H54 (cell line): ENCODE results near the gene LYZL2.
A peak's percentile ranks its signal among the peaks of the same experiment; 100 is the strongest.
"Not testable (repeated sequence)": the region's sequence is repeated elsewhere in the genome, so short reads cannot be mapped to it uniquely, and the experiment has no call there.

Experiments used
- DNase-seq: peaks from one replicate; pipeline ENCODE4 v3.0.0; 2011; ENCODE audit warnings: low spot score, mixed read lengths; ENCODE audit not compliant: insufficient read length
- FAIRE-seq: peaks from 3 replicates; lab custom pipeline; 2011; peaks lifted over from hg19 to GRCh38; lab: Jason Lieb, UNC
- POLR2A ChIP-seq: IDR thresholded peaks from 2 replicates; pipeline ENCODE4 v1.6.1; 2011; ENCODE audit warnings: low read depth, mild to moderate bottlenecking, low read length

LYZL2 gene

GRCh38 chr10:30647089-30647488 is 17.5 kb upstream of the LYZL2 start:
- no peak for TF ChIP-seq POLR2A
- no peak for DNase-seq
- FAIRE-seq = no peak

- FAIRE-seq (no peak), DNase-seq (no peak)
- TF ChIP-seq POLR2A = no peak
Measured at GRCh38 chr10:30645340-30645827, 15.8 kb upstream of the LYZL2 start.

- not testable (repeated sequence) for FAIRE-seq, DNase-seq
Measured at GRCh38 chr10:30644408-30644861, 14.9 kb upstream of the LYZL2 start.

- FAIRE-seq, DNase-seq: not testable (repeated sequence)
Measured at GRCh38 chr10:30643557-30644199, 14.1 kb upstream of the LYZL2 start.

GRCh38 chr10:30642856-30643255 is 13.3 kb upstream of the LYZL2 start:
- not testable (repeated sequence) for FAIRE-seq, DNase-seq

DNA sequence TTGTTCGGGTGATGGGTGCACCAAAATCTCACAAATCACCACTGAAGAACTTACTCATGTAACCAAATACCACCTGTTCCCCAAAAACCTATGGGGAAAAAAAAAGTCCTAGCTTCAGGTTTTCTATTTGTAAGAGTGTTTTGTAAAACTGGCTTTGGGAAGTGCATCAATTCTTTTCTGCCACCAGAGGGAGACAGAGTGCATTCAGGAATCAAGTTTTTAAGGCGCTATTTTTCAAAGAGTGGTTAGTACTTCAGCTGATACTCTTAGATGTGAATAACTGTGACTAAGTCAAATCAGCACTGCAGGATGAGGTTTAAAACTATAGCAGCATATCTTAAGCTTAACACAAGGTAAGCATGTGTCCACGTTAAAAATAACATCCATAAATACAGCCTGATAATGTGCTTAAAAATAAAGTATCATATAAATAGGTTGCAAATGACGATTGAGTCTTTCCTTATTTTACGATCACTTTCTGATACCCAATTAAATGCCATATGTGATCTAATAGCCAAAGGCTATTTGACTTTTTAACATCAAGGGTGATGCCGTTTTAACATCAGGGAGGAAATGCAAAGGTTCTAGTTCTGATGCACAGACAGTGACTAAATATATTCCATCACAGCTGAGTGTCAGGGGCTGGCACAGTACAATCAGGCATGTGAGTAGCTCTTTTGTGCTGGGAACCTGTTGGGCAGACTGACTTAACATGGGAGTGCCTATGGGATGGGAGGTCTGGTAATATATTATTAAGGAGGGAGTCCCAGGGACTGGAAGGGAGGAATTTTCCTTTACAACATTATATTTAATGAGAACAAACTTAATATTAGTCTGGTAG is 10.6 kb upstream of the LYZL2 start:
- FAIRE-seq = no peak
- DNase-seq = peak; percentile 18

DNA sequence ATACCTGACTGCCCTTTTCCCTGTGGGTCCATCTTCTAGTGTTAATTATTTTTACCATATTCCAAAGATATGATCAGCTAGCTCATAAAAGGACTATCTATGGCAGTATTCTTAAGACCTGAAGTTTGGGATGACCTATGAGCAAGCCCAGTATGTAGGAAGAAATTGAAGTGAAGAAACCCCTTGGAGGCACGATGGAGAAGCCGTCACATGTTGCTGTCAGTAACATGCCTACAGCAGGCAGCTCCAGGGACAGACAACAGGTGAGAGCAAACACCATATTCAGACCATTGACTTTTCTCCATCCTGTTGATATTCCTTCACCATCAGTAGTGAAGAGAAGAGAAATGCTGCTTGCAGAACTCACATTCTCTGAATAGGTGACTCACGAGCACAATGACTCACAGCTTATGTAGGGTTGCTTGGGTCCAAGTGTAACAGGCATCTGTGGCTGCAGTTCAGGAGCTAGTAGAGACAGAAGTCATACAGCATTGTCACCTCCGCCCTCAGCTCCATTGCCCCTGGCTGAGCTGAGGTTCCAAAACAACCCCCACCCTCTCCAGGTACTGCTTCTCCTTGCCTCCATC is 8.4 kb upstream of the LYZL2 start:
- TF ChIP-seq POLR2A = no peak
- DNase-seq (peak; percentile 69), FAIRE-seq (peak; percentile 95)

More for the DNA sequence above, 10.6 kb upstream of the LYZL2 start:
- TF ChIP-seq POLR2A = no peak

- no peak for TF ChIP-seq POLR2A
- no peak for FAIRE-seq
- DNase-seq = no peak
Measured at GRCh38 chr10:30631188-30631587, 1.6 kb upstream of the LYZL2 start.

GRCh38 chr10:30630571-30630970 is 1.0 kb upstream of the LYZL2 start:
- FAIRE-seq = no peak
- TF ChIP-seq POLR2A = no peak
- DNase-seq = no peak

DNA sequence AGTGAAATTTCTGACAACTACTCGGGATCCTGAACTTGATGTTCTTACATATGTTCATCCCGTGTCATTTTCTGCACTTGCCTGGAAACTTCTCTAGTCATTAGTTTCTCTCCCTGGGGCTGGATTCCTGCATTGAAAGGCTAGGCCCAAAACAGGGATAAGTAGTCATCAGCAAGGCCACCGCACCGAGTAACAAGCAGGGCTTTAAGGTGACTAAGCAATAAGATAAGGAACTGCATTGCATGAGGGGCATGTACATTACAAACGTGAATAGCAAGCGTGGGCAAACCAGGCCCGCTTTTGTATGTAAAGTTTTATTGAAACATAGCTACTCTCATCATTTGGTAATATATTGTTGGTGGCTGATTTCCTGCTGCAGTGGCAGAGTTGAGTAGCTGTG is 977 bp downstream of the LYZL2 start:
- not testable (repeated sequence) for FAIRE-seq, DNase-seq

- not testable (repeated sequence) for FAIRE-seq
Measured at GRCh38 chr10:30626837-30627236, 2.7 kb downstream of the LYZL2 start.

DNA sequence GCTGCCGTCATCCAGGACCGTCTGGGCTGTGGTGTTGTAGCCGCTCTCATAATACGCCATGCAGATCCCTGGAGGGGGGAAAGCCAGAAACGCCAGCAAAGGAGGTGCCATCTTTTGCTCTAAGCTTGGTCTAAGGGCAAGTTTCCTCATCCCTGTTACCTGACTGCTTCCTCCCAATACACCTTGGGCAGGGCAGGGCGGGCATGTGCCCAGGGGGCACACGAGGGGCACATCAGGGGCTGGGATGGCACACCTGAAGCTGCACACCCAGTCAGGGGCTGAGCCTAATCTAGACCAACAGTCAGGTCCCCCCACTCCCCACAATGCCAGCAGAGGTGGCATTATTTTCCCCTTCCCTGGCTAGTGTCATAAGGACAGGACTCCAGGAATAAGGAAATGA is 3.4 kb downstream of the LYZL2 start:
- not testable (repeated sequence) for DNase-seq, FAIRE-seq

More at GRCh38 chr10:30626837-30627236, 2.7 kb downstream of the LYZL2 start:
- DNase-seq = not testable (repeated sequence)

DNA sequence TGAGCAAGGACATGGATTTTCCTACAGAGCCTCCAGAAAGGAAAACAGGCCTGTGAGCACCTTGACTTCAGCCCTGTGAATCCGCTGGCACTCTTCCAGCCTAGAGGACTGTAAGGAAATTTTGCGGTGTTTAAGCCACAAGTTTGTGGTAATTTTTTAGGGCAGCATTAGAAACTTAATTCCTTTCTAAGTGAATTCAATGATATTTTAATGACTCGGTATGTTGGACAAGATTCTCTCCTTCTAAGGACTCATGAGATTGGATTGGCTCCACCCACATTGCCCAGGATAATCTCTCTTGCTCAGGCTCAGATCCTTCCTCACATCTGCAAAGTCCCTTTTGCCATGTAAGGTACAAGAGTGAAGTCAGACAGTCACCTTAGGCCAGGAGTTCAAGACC is 4.5 kb downstream of the LYZL2 start:
- FAIRE-seq (no peak), DNase-seq (no peak)
- no peak for TF ChIP-seq POLR2A

DNA sequence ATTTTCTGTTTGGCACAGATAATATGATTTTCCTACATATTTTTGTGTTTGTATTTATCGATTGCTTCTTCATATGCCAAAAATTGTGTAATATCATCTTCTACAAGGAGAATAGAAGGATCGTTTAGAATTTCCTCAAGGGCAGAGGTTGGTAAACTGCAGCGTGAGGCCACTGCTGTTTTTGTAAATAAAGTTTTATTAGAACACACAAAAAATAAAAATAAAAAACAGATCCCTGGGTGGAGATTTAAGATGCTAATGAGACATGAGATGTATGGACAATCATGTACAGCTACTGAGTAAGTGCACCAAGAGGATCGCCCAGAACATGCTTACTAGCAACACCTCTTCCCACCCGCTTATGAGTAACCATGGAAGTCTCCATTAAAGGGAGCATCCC is 9.6 kb downstream of the LYZL2 start:
- no peak for TF ChIP-seq POLR2A
- DNase-seq (no peak), FAIRE-seq (no peak)
